Immature natural killer cell (primary cell): Measurements from ENCODE around the gene TM9SF4. TPM values are rescaled to one million over a fixed set of nuclear protein-coding genes. Genes with fewer than 3 reads are reported as not detected.

Experiments
- DNase-seq, 3 donors: peaks; one replicate each; pipeline ENCODE4 v3.0.0; 2022; ENCODE audit warnings: mixed read lengths in 1 of 3
- H3K27ac Mint-ChIP-seq, 6 donors: one replicate each; pipeline ENCODE4 v1.8.0; 2020; ENCODE audit warnings: mixed read lengths in 6 of 6, mild to moderate bottlenecking in 5 of 6, inconsistent platforms in 4 of 6, moderate library complexity in 3 of 6
- H3K27me3 Mint-ChIP-seq, 3 donors: one replicate each; pipeline ENCODE4 v1.8.0; 2020 to 2021; ENCODE audit warnings: low read depth in 3 of 3, mild to moderate bottlenecking in 3 of 3, mixed read lengths in 3 of 3, moderate library complexity in 3 of 3, inconsistent platforms in 1 of 3
- H3K36me3 Mint-ChIP-seq, 3 donors: one replicate each; pipeline ENCODE4 v1.8.0; 2020; ENCODE audit warnings: mixed read lengths in 3 of 3, inconsistent platforms in 2 of 3, mild to moderate bottlenecking in 2 of 3
- H3K4me1 Mint-ChIP-seq, 2 donors: one replicate each; pipeline ENCODE4 v1.8.0; 2020; ENCODE audit warnings: inconsistent platforms in 2 of 2, mild to moderate bottlenecking in 2 of 2, mixed read lengths in 2 of 2, moderate library complexity in 1 of 2
- H3K4me3 Mint-ChIP-seq, 5 donors: one replicate each; pipeline ENCODE4 v1.8.0; 2020; ENCODE audit warnings: mild to moderate bottlenecking in 5 of 5, mixed read lengths in 5 of 5, inconsistent platforms in 3 of 5, moderate library complexity in 3 of 5
- H3K9me3 Mint-ChIP-seq, 6 donors: one replicate each; pipeline ENCODE4 v1.8.0; 2020; ENCODE audit warnings: mild to moderate bottlenecking in 6 of 6, mixed read lengths in 6 of 6, inconsistent platforms in 4 of 6, moderate library complexity in 3 of 6
- polyA plus RNA-seq, 3 donors: library from polyadenylated mRNA; unstranded; fragments of 300-500 nt; fragmentation: Illumina TruSeq; gene quantifications; one replicate each; pipeline ENCODE4 v1.2.3, GENCODE V29; 2021

The TM9SF4 gene
- polyA plus RNA-seq, 3 donors from 2014 or later, result 22.0 to 42.9 (median 38.5) TPM

DNA sequence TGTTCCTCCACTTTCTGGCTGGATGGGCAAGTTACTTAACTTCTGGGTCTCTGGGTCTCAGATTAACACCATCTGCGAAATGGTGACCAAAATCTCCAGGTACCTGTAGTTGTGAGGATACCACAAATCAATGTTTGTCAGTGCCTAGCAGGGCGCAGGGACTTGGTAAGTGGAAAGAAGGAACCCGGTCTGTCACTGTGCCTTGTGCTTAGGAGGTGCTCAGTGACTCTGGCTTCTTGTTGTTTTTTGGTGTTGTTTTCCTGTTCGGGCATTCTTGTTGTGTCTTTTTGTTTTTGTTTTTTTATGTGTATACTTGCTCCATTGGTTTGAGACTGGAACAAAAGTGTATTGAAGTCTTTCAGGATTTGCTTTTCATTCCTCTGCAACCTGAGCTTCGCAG is 17.8 kb downstream of the TM9SF4 start:
- Mint-ChIP-seq H3K27ac (no peak overlapping the region), H3K4me3 (no peak overlapping the region), H3K9me3 (no peaks in the 10 kb centered on the region), H3K36me3 (no peaks in the 10 kb centered on the region), H3K4me1 (peaks cover 14 to 35% of the 10 kb centered on the region in 2 donors), H3K27me3 (peaks cover 0 to 2% (median 2%) of the 10 kb centered on the region in 3 donors)
- DNase-seq, result no peak

DNA sequence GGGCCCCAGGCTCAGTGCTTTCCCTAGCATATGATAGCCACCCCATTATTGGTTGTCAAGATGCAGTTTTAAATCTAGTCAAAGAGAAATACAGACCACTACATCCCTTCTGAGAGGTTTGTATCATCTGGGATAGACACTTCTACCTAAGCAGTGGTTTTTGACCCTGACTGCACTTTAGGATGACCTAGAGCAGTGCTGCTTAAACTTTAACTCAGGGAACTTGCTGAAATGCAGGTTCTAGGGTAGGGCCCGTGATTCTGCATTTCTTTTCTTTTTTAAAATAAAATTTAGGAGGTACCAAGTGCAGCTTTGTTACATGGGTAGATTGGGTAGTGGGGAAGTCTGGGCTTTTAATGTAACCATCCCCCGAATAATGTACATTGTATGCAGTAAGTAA is 18.7 kb downstream of the TM9SF4 start:
- Mint-ChIP-seq H3K4me1 (peaks cover 14 to 42% of the 10 kb centered on the region in 2 donors), H3K9me3 (no peaks in the 10 kb centered on the region), H3K27ac (no peak overlapping the region), H3K27me3 (peaks cover 0 to 2% (median 2%) of the 10 kb centered on the region in 3 donors), H3K36me3 (peaks cover 0 to 2% (median 2%) of the 10 kb centered on the region in 3 donors), H3K4me3 (no peak overlapping the region)
- no peak for DNase-seq

DNA sequence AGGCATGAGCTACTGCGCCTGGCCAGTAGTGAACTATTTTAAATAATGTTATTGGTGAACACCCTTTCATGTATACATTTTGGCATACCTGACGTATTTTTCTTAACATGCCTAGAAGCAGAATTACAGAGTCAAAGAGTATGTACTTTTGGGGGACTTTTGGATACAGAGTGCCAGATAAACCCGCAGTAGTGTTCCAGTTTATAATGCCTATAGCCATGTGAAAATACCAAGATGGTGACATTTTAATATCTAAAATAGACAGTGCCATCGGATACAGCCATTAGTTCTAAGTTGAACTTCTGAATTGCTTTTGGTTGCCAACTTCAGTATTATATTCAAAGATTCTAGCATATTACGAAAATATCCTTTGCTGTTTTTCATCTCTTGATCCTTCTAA is 20.3 kb downstream of the TM9SF4 start:
- Mint-ChIP-seq H3K9me3 (no peaks in the 10 kb centered on the region), H3K27me3 (peaks cover 0 to 2% (median 0%) of the 10 kb centered on the region in 3 donors), H3K4me1 (peaks cover 17 to 38% of the 10 kb centered on the region in 2 donors), H3K27ac (no peak overlapping the region), H3K4me3 (no peak overlapping the region), H3K36me3 (peaks cover 0 to 6% (median 5%) of the 10 kb centered on the region in 3 donors)
- DNase-seq, result no peak

DNA sequence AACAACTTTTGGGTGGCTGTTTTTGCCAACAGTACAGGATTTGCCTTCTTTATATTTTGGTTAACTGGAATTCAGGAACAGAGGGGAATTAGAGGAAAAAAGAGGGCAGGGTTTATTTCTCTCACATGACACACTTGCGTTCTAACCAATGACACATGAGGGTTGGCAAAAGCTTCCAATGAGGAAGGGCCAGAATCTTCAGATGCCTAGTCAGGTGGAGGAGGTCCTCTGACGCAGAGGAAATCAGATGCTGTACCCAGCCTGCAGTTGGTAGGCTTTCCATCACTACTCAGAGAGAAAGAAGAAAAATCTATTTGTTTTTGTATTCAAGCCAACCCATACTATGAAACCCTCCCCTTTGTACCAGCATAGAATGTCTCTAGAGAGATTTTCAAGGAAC is 20.8 kb downstream of the TM9SF4 start:
- no peaks in the 10 kb centered on the region for H3K9me3 Mint-ChIP-seq
- no peak for DNase-seq
- no peak overlapping the region for H3K4me3 Mint-ChIP-seq
- peaks cover 17 to 38% of the 10 kb centered on the region in 2 donors for H3K4me1 Mint-ChIP-seq
- peaks cover 2 to 6% (median 5%) of the 10 kb centered on the region in 3 donors for H3K36me3 Mint-ChIP-seq
- no peak overlapping the region for H3K27ac Mint-ChIP-seq
- peaks cover 0 to 2% (median 0%) of the 10 kb centered on the region in 3 donors for H3K27me3 Mint-ChIP-seq

DNA sequence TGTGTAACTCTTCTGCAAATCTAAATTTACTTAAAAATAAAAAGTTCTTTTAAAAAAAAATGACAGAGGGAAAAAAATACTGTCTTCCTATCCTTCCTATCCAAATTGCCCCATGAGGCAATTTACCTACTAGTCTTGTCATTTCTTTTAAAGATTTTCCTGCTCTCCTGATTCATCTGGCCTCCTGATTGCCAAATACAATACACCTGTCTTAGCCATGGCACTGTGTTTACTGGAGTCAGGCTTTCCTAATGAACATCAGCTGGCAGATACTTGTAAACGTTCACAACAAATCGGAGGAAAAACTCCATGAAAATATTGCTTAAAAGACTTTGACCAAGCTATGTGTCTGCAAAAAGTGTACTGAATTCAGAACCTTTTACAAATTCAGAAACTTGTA is 21.5 kb downstream of the TM9SF4 start:
- H3K4me3 Mint-ChIP-seq, result no peak overlapping the region
- H3K4me1 Mint-ChIP-seq, result peaks cover 17 to 36% of the 10 kb centered on the region in 2 donors
- DNase-seq, result no peak
- H3K9me3 Mint-ChIP-seq, result no peaks in the 10 kb centered on the region
- H3K36me3 Mint-ChIP-seq, result peaks cover 4 to 6% (median 5%) of the 10 kb centered on the region in 3 donors
- peak overlapping the region in 2 of 6 donors; percentile 2 to 33 for H3K27ac Mint-ChIP-seq
- peaks cover 0 to 2% (median 0%) of the 10 kb centered on the region in 3 donors for H3K27me3 Mint-ChIP-seq

DNA sequence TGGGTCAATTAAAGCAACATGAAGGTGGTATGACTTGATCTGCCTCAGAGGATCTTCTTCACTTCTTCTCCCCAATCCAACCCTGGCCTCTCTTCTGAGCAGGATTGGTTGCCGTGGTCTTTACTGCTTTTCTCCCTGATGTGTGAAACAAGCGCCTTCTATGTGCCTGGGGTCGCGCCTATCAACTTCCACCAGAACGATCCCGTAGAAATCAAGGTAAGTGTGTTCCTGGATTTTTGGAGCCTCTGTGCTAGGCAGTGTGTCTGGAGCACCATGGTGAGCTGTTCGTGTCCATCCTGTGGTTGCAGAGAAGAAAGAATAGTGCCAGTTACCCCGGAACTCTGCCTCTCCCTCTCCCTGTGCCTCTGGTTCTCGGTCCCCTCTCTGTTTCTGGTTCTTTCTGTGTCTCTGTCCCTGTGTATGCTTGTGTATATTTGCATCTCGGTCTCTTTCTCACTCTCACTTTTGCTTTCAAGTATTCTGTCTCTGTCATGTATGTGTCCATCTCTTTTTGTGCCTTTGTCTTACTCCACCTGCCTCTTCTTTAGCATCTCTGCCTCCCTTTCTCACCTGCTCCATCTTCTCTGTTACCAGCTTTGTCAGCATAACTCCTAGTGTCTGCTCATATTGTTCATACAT is 23.5 kb downstream of the TM9SF4 start:
- Mint-ChIP-seq H3K27me3 (peaks cover 0 to 2% (median 2%) of the 10 kb centered on the region in 3 donors), H3K4me3 (no peak overlapping the region), H3K4me1 (peaks cover 17 to 32% of the 10 kb centered on the region in 2 donors), H3K36me3 (peaks cover 4 to 12% (median 10%) of the 10 kb centered on the region in 3 donors), H3K27ac (no peak overlapping the region), H3K9me3 (no peaks in the 10 kb centered on the region)
- DNase-seq, result no peak

DNA sequence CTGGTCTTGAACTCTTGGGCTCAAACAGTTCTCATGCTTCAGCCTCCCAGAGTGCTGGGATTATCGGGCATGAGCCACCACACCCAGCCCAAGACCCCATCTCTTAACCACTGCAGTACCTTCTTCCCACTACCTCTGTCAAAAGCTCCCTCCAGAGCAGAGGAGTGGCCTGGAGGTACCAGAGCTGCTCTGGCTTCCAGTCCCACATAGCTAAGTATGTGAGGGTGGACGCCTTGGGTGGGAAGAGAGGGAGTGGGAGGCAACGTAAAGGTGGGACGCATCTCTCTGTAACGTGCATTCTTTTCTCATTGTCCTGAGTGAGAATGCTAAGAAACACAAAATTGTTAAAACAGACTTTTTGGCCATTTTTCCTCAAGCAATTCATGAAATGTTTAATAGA is 24.5 kb downstream of the TM9SF4 start:
- Mint-ChIP-seq H3K27me3 (peaks cover 0 to 2% (median 2%) of the 10 kb centered on the region in 3 donors), H3K9me3 (no peaks in the 10 kb centered on the region), H3K4me3 (no peak overlapping the region), H3K27ac (no peak overlapping the region), H3K4me1 (peaks cover 17 to 32% of the 10 kb centered on the region in 2 donors), H3K36me3 (peaks cover 5 to 15% (median 14%) of the 10 kb centered on the region in 3 donors)
- no peak for DNase-seq

DNA sequence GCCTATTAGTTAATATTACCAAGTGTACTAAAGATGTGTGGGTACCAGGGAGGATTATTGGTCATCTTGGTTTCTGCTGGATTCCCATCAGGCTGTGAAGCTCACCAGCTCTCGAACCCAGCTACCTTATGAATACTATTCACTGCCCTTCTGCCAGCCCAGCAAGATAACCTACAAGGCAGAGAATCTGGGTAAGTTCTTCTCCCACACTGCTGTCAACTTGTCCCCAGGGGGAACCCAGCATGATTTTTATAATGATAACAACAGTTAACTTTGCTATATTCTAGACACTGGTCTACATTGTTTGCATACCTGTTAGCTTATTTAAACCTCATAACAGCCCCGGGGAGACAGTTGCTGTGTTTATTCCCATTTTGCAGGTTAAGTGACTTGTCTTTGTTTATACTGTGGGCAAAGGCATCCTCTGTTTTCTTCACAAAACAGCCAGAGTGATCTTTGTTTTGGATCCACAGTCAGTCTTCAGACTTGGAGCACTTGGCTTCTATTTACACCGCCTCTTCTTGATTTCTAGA is 26.5 kb downstream of the TM9SF4 start:
- no peak for DNase-seq
- peaks cover 15 to 21% of the 10 kb centered on the region in 2 donors for H3K4me1 Mint-ChIP-seq
- no peaks in the 10 kb centered on the region for H3K9me3 Mint-ChIP-seq
- H3K27me3 Mint-ChIP-seq, result peaks cover 0 to 2% (median 2%) of the 10 kb centered on the region in 3 donors
- H3K27ac Mint-ChIP-seq, result no peak overlapping the region
- peaks cover 14 to 31% (median 22%) of the 10 kb centered on the region in 3 donors for H3K36me3 Mint-ChIP-seq
- H3K4me3 Mint-ChIP-seq, result no peak overlapping the region

DNA sequence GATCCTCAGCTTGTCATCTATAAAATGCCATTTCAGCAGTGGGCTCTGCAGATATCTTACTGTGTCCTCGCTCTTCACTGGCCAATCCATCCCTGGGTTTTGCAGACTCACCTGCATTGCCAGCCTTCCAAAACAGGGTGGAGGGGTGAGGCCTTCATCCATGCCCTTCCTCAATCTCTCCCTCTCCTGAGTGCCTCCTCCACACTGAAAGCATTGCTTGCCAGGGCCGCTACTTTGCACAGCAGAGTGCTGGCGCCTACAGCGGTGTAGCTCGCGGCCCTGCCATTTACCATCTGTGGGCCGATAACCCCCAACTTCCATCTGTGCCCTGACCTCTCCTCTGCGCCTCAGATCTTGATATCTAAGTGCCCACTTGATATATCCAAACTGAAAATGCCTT is 29.4 kb downstream of the TM9SF4 start:
- Mint-ChIP-seq H3K9me3 (no peaks in the 10 kb centered on the region), H3K4me1 (no peaks in the 10 kb centered on the region), H3K36me3 (peaks cover 26 to 50% (median 36%) of the 10 kb centered on the region in 3 donors), H3K27ac (no peak overlapping the region), H3K4me3 (no peak overlapping the region), H3K27me3 (peaks cover 0 to 2% (median 0%) of the 10 kb centered on the region in 3 donors)
- DNase-seq, result no peak

DNA sequence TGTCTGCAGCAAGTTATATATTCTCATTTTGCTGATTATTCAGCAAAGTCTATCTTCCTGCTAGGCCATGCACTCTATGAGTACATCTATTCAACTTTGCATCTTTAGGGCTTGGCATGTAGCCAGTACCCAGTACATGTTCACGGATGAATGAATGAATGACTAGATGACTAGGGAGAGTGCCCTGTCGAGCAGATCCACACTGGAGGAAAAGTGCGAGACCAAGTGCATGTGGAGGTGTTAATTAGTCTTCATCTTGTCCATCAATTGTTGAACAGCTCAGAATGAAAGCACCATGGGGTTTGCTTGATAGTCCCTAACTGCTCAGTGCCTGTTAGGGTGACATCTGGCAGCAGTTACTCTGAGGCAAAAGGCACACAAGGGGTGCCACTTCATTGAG is 30.4 kb downstream of the TM9SF4 start:
- Mint-ChIP-seq H3K27me3 (peaks cover 0 to 2% (median 0%) of the 10 kb centered on the region in 3 donors), H3K9me3 (no peaks in the 10 kb centered on the region), H3K27ac (no peak overlapping the region), H3K36me3 (peaks cover 26 to 56% (median 40%) of the 10 kb centered on the region in 3 donors), H3K4me1 (no peaks in the 10 kb centered on the region), H3K4me3 (no peak overlapping the region)
- no peak for DNase-seq

DNA sequence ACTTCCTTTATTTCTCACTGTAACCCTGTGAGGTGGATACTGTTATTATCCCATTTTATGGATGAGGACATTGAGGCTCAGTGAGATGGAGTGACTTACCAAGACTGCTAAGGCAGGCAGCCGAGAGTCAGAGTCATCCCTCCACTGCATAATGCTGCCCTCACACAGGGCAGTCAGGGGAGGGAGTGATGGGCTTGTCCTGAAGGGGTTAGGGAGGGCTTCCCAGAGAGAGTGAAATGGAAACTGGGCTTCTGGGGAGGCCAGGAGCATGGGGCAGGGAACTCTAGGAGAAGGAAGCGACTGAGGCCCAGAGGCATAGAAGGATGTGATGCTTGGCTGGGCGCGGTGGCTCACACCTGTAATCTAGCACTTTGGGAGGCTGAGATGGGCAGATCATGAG is 31.1 kb downstream of the TM9SF4 start:
- DNase-seq, result no peak
- peaks cover 0 to 2% (median 0%) of the 10 kb centered on the region in 3 donors for H3K27me3 Mint-ChIP-seq
- H3K9me3 Mint-ChIP-seq, result no peaks in the 10 kb centered on the region
- no peaks in the 10 kb centered on the region for H3K4me1 Mint-ChIP-seq
- H3K4me3 Mint-ChIP-seq, result no peak overlapping the region
- peaks cover 28 to 63% (median 44%) of the 10 kb centered on the region in 3 donors for H3K36me3 Mint-ChIP-seq
- no peak overlapping the region for H3K27ac Mint-ChIP-seq

DNA sequence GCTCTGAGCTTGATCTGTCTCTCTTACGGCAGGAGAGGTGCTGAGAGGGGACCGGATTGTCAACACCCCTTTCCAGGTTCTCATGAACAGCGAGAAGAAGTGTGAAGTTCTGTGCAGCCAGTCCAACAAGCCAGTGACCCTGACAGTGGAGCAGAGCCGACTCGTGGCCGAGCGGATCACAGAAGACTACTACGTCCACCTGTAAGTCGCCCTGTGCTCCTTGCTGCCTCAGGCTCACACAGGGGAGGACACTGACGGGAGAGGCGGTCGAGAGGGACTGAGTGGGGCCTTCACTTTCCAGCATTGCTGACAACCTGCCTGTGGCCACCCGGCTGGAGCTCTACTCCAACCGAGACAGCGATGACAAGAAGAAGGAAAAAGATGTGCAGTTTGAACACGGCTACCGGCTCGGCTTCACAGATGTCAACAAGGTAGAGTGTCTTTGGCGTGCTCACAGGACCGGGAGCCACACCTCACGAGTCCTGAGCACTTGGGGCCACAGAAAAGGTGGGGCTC is 32.0 kb downstream of the TM9SF4 start:
- peaks cover 0 to 2% (median 0%) of the 10 kb centered on the region in 3 donors for H3K27me3 Mint-ChIP-seq
- no peak overlapping the region for H3K4me3 Mint-ChIP-seq
- peaks cover 35 to 71% (median 52%) of the 10 kb centered on the region in 3 donors for H3K36me3 Mint-ChIP-seq
- H3K27ac Mint-ChIP-seq, result no peak overlapping the region
- DNase-seq, result no peak
- H3K9me3 Mint-ChIP-seq, result no peaks in the 10 kb centered on the region
- H3K4me1 Mint-ChIP-seq, result no peaks in the 10 kb centered on the region

DNA sequence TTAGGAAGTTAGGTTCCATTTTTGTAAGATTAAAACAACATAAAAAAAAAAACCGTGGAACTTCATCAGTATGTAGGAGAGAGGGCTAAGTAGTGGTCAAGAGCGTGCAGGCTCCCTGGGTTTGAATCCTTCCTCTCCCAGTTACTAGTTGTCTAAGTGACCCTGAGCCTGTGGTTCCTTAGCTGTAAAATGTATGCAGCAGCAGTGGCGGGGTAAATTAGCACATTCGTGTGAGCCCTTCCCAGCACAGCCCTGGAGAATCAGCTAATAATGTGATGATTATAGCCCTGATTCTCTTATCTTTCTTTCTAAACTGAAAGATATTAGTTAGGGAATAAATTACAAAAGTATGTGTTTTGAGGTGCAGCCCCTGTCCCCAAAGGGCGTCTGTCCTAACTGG is 32.6 kb downstream of the TM9SF4 start:
- no peaks in the 10 kb centered on the region for H3K9me3 Mint-ChIP-seq
- no peak overlapping the region for H3K27ac Mint-ChIP-seq
- H3K27me3 Mint-ChIP-seq, result peaks cover 0 to 2% (median 0%) of the 10 kb centered on the region in 3 donors
- H3K36me3 Mint-ChIP-seq, result peaks cover 35 to 74% (median 54%) of the 10 kb centered on the region in 3 donors
- no peaks in the 10 kb centered on the region for H3K4me1 Mint-ChIP-seq
- H3K4me3 Mint-ChIP-seq, result no peak overlapping the region
- no peak for DNase-seq

DNA sequence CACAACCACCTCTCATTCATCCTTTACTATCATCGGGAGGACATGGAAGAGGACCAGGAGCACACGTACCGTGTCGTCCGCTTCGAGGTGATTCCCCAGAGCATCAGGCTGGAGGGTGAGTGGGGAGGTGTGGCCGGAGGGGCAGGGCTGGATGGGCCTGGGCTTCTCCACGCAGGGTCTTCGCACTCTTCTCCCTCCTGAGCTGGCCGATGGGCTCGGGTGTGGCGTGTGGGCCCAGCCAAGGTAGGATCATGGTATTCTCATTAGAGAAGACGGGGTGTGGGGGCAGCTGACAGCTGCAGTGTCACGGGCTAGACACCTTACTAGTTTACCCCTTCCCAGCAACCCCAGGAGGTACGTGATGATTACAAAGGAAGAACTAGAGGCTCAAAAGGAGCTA is 33.5 kb downstream of the TM9SF4 start:
- no peak overlapping the region for H3K27ac Mint-ChIP-seq
- no peak overlapping the region for H3K4me3 Mint-ChIP-seq
- no peaks in the 10 kb centered on the region for H3K9me3 Mint-ChIP-seq
- H3K4me1 Mint-ChIP-seq, result no peaks in the 10 kb centered on the region
- no peaks in the 10 kb centered on the region for H3K27me3 Mint-ChIP-seq
- no peak for DNase-seq
- peaks cover 35 to 70% (median 49%) of the 10 kb centered on the region in 3 donors for H3K36me3 Mint-ChIP-seq
